Esophagus (tissue), 2 donors: ENCODE measurements around the gene TRAF3. TPM values are rescaled to one million over a fixed set of nuclear protein-coding genes. Genes with fewer than 3 reads are reported as not detected.
"Not testable (repeated sequence)": the region's sequence is repeated elsewhere in the genome, so short reads cannot be mapped to it uniquely, and the experiment has no call there.

Experiments used
- H3K27ac ChIP-seq, 2 donors: one replicate each; pipeline ENCODE4 v1.5.1; 2013; ENCODE audit warnings: low read depth in 2 of 2, mild to moderate bottlenecking in 2 of 2, inconsistent platforms in 1 of 2, low read length in 1 of 2, moderate library complexity in 1 of 2
- H3K27me3 ChIP-seq, 2 donors: one replicate each; pipeline ENCODE4 v1.6.1; 2013; ENCODE audit warnings: low read length in 2 of 2, control low read depth in 1 of 2, mild to moderate bottlenecking in 1 of 2; ENCODE audit not compliant: insufficient read depth in 2 of 2, control insufficient read depth in 1 of 2
- H3K36me3 ChIP-seq, 2 donors: one replicate each; pipeline ENCODE4 v1.6.1; 2013; ENCODE audit warnings: low read length in 1 of 2; ENCODE audit not compliant: control insufficient read depth in 2 of 2, insufficient read depth in 2 of 2
- H3K4me1 ChIP-seq, 2 donors: one replicate each; pipeline ENCODE4 v1.6.1; 2013; ENCODE audit warnings: low read length in 1 of 2; ENCODE audit not compliant: control insufficient read depth in 2 of 2, insufficient read depth in 2 of 2
- H3K4me3 ChIP-seq, 2 donors: one replicate each; pipeline ENCODE4 v1.5.1; 2013; ENCODE audit warnings: low read length in 2 of 2, mild to moderate bottlenecking in 2 of 2, low read depth in 1 of 2, moderate library complexity in 1 of 2
- H3K9me3 ChIP-seq, 2 donors: one replicate each; pipeline ENCODE4 v1.6.1; 2013; ENCODE audit warnings: mild to moderate bottlenecking in 2 of 2, low read depth in 1 of 2, low read length in 1 of 2, moderate library complexity in 1 of 2; ENCODE audit not compliant: control insufficient read depth in 2 of 2, insufficient read depth in 1 of 2
- WGBS, 2 donors: extraction: QIAGEN DNeasy Blood & Tissue Kit; methylation state at CpG; one replicate each; pipeline ENCODE4 v1.1.7; 2013; 5-methylcytosine and 5-hydroxymethylcytosine counted together
- polyA plus RNA-seq, 2 donors: library from polyadenylated mRNA; stranded (reverse); fragments of 200-250 nt; gene quantifications; one replicate each; pipeline ENCODE4 v1.2.3, GENCODE V29; 2013
- donor health status: healthy with polysubstance abuse.
- donor health status: Bipolar disorder and iron deficiency.

The TRAF3 gene
- polyA plus RNA-seq, 2 donors = 3.8 to 4.9 TPM

GRCh38 chr14:102811971-102812370, 34.7 kb downstream of the TRAF3 start:
- no peaks in the 10 kb centered on the region for H3K36me3 ChIP-seq
- WGBS, 2 donors = 82 to 84% methylated on average over 2 of the region's 2 CpGs
- H3K27ac ChIP-seq = no peak overlapping the region
- H3K4me1 ChIP-seq = peaks cover 4 to 5% of the 10 kb centered on the region in 2 donors
- no peaks in the 10 kb centered on the region for H3K9me3 ChIP-seq
- H3K4me3 ChIP-seq = no peak overlapping the region
- H3K27me3 ChIP-seq = no peaks in the 10 kb centered on the region

DNA sequence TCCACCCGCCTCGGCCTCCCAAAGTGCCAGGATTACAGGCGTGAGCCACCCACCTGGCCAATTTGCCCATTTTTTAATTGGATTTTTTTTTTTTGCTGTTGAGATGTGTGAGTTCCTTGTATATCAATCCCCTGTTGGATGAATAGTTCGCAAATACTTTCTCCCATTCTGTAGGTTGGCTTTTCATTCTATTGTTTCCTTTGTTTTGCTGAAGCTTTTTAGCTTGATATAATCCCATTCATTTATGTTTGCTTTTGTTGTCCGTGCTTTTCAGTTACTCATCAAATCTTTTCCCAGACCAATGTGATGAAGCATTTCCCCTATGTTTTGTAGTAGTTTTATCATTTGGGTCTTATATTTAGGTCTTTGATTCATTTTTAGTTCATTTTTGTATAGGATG, 36.4 kb downstream of the TRAF3 start:
- H3K4me3 ChIP-seq = no peak overlapping the region
- no peak overlapping the region for H3K27ac ChIP-seq
- peaks cover 2% of the 10 kb centered on the region in 2 donors for H3K4me1 ChIP-seq
- 70 to 79% methylated on average over 5 of the region's 5 CpGs for WGBS, 2 donors
- H3K36me3 ChIP-seq = no peaks in the 10 kb centered on the region
- H3K27me3 ChIP-seq = no peaks in the 10 kb centered on the region
- no peaks in the 10 kb centered on the region for H3K9me3 ChIP-seq

- Histone ChIP-seq H3K9me3 (no peaks in the 10 kb centered on the region), H3K4me3 (no peak overlapping the region), H3K27me3 (no peaks in the 10 kb centered on the region), H3K4me1 (peaks cover 6 to 11% of the 10 kb centered on the region in 2 donors), H3K36me3 (no peaks in the 10 kb centered on the region), H3K27ac (no peak overlapping the region)
- 83 to 91% methylated on average over 2 of the region's 2 CpGs for WGBS, 2 donors
Observed at GRCh38 chr14:102817318-102817717, 40.1 kb downstream of the TRAF3 start.

GRCh38 chr14:102817942-102818940, 41.0 kb downstream of the TRAF3 start:
- 72 to 79% methylated on average over 10 of the region's 10 CpGs for WGBS, 2 donors
- no peak overlapping the region for H3K27ac ChIP-seq

GRCh38 chr14:102819176-102819628, 42.0 kb downstream of the TRAF3 start:
- Histone ChIP-seq H3K27ac (peak overlapping the region; percentile 53 to 70), H3K9me3 (no peaks in the 10 kb centered on the region), H3K27me3 (no peaks in the 10 kb centered on the region), H3K36me3 (no peaks in the 10 kb centered on the region), H3K4me1 (peaks cover 6 to 13% of the 10 kb centered on the region in 2 donors), H3K4me3 (peak overlapping the region; percentile 5 to 29)
- WGBS, 2 donors = 45 to 48% methylated on average over 9 of the region's 9 CpGs

More at GRCh38 chr14:102817942-102818940, 41.0 kb downstream of the TRAF3 start:
- H3K4me1 ChIP-seq = peaks cover 6 to 11% of the 10 kb centered on the region in 2 donors
- no peaks in the 10 kb centered on the region for H3K27me3 ChIP-seq
- no peaks in the 10 kb centered on the region for H3K36me3 ChIP-seq
- H3K9me3 ChIP-seq = no peaks in the 10 kb centered on the region
- no peak overlapping the region for H3K4me3 ChIP-seq

- 61 to 65% methylated on average over 15 of the region's 15 CpGs for WGBS, 2 donors
- Histone ChIP-seq H3K4me1 (peaks cover 5 to 13% of the 10 kb centered on the region in 2 donors), H3K27me3 (no peaks in the 10 kb centered on the region), H3K36me3 (no peaks in the 10 kb centered on the region), H3K27ac (peak overlapping the region; percentile 30 to 44), H3K4me3 (no peak overlapping the region), H3K9me3 (no peaks in the 10 kb centered on the region)
Observed at GRCh38 chr14:102819747-102820330, 42.6 kb downstream of the TRAF3 start.

- H3K4me3 ChIP-seq = no peak overlapping the region
- H3K4me1 ChIP-seq = peaks cover 12 to 20% of the 10 kb centered on the region in 2 donors
- 61 to 64% methylated on average over 5 of the region's 5 CpGs for WGBS, 2 donors
- H3K9me3 ChIP-seq = no peaks in the 10 kb centered on the region
- no peak overlapping the region for H3K27ac ChIP-seq
- no peaks in the 10 kb centered on the region for H3K27me3 ChIP-seq
- peaks cover 0 to 3% of the 10 kb centered on the region in 2 donors for H3K36me3 ChIP-seq
Observed at GRCh38 chr14:102821252-102821651, 44.0 kb downstream of the TRAF3 start.

- Histone ChIP-seq H3K27me3 (no peaks in the 10 kb centered on the region), H3K36me3 (peaks cover 0 to 5% of the 10 kb centered on the region in 2 donors), H3K9me3 (no peaks in the 10 kb centered on the region), H3K4me3 (no peak overlapping the region), H3K4me1 (peaks cover 12 to 18% of the 10 kb centered on the region in 2 donors), H3K27ac (no peak overlapping the region)
- WGBS, 2 donors = 83 to 87% methylated on average over 10 of the region's 10 CpGs
Observed at GRCh38 chr14:102822311-102822863, 45.1 kb downstream of the TRAF3 start.

- not testable (repeated sequence) for H3K27me3 ChIP-seq, H3K4me3 ChIP-seq, H3K27ac ChIP-seq, H3K9me3 ChIP-seq, H3K36me3 ChIP-seq
- WGBS, 2 donors = 92 to 94% methylated on average over 6 of the region's 6 CpGs
- H3K4me1 ChIP-seq = peaks cover 12 to 18% of the 10 kb centered on the region in 2 donors
Observed at GRCh38 chr14:102822887-102823286, 45.6 kb downstream of the TRAF3 start.
